NCI-H1048 (cell line): Measurements from ENCODE around the gene TMEM220.

Source experiments
- DNase-seq: peaks from one replicate; lab custom pipeline; 2025; lab: John Stamatoyannopoulos, UW

TMEM220 gene

DNA sequence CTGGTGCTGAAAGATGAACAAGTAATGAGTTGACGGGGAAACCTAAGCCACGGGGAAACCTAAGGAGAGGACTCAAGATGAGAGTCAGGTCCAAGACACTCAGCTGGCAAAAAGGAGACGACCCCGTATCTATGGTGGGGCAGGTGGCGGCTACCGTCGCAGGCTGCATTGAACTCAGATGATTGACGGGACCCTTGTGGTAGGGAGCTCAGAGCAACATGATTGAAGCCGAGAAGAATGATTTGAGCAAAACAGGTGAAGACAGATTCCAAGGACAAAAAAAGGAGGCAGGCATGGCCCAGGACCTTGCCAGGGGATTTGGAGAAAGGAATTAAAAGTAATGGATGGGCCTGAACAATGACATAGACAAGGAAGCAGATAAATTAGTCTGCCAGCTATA, 65.3 kb downstream of the TMEM220 start:
- no peak for DNase-seq
